Fibroblast of pulmonary artery (primary cell): ENCODE measurements around the gene ARID1A.

Experiments
- DNase-seq: peaks from one replicate; pipeline ENCODE4 v3.0.0-alpha.2; 2010; ENCODE audit warnings: low read depth
- H3K4me3 ChIP-seq: replicated peaks from 2 replicates; pipeline ENCODE4 v1.5.1; 2011; ENCODE audit warnings: low read depth, mild to moderate bottlenecking, control low read depth, low read length, moderate library complexity
- TF ChIP-seq, protein P1 (sequence below): IDR thresholded peaks from 2 replicates; pipeline ENCODE4 v1.5.1; 2011; ENCODE audit warnings: mild to moderate bottlenecking, control low read depth, low read length, inconsistent platforms; ENCODE audit errors: missing control alignments

The ARID1A gene

DNA sequence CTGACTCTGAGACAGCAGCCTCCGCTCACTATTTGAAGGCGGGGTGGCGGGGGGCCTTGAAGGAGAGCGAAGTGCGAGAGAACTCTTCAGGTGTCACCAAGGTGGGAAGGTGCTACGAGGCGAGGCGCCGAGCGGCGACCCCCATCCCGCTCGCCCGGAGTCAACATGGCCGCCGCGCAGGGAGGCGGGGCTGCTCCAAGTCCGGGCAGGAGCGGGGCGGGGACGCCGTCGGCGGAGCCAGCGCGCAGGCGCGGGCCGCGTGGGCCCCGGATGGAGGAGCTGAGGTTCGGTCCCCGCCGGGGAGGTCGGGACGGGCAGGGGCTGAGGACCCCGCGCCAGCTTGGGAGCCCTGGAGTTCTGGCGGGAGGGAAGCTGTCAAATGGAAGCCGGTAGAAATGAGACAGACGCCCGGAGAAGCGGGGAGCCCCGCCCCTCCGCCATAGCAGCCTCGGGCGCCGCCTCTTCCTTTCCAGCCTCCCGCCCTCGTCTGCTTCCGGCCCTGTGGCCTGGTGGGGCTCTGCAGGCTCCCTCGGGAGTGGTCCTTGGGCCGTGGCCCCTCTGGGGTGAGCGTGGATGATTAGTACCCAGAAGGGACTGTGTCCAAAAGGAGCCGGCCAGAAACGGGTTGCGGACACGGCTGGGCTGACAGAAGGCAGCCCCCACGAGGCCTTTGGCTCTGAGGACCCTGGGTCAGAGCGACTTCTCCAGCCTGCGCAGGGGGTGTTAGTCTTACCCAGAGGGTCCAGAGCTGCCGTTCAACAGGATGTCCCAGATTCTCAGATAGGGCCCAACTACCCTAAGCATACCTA, 92.1 kb downstream of the ARID1A start, which contains the start of gene PIGV:
PIGV (plus strand) TSS at position 245 of the 809 bp plus-strand sequence. CDS start 2,866 bp downstream, outside the sequence.
- DNase-seq: peak; percentile 81
- TF ChIP-seq, protein P1, sequence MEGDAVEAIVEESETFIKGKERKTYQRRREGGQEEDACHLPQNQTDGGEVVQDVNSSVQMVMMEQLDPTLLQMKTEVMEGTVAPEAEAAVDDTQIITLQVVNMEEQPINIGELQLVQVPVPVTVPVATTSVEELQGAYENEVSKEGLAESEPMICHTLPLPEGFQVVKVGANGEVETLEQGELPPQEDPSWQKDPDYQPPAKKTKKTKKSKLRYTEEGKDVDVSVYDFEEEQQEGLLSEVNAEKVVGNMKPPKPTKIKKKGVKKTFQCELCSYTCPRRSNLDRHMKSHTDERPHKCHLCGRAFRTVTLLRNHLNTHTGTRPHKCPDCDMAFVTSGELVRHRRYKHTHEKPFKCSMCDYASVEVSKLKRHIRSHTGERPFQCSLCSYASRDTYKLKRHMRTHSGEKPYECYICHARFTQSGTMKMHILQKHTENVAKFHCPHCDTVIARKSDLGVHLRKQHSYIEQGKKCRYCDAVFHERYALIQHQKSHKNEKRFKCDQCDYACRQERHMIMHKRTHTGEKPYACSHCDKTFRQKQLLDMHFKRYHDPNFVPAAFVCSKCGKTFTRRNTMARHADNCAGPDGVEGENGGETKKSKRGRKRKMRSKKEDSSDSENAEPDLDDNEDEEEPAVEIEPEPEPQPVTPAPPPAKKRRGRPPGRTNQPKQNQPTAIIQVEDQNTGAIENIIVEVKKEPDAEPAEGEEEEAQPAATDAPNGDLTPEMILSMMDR: no peak
- peak within 1 kb of the TSS; percentile 79 for H3K4me3 ChIP-seq

DNA sequence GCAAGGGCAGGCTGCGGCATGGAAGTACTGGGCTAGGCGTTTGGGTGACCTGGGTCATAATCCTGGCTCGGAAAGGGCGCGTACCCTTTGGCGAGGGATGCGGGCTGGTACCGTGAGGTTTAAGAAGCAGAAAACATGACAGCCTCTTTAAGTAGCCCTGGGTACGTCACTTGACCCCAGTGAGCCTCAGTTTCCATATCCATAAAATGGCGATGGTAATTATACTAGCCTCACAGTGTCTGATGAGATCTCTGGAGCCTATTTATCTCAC, 92.6 kb downstream of the ARID1A start:
- peak overlapping the region; percentile 79 for H3K4me3 ChIP-seq
- TF ChIP-seq, protein P1: no peak
- DNase-seq: no peak

DNA sequence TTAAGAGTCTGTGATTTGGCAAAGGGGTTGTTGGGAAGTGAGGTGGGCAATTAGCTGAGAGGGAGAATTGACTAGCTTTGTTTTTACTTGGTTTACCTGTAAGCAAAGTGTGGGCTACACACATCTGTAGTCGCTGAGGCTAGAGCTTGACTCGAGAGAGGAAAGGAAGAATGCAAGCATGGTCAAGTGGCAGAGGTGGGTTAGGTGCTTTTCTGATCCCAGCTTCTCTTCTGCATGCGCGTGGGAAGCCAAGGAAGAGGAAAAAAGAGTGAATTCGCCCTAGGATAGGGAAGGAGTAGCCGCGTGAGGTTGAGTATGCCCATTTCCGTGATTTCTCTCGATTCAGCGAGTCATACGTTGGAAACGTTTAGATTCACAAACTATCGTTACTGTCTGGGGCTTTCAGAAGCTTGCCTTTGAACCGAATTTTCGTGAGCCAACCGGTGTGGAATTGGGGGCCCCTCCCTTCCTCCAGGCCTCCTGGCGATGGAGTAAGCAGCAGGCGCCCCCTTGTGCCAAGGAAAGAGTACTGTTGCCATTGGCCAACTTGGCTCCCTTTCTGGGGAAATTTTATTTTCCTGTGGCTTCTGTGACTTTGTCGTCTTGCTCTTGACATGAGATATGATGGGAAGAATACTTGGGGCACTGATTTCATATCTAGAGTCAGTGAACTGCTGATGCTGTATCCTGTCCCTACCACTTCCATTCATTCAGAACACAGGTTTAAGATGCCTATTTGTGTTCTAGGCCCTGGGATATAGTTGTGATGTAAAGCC, 93.2 kb downstream of the ARID1A start:
- H3K4me3 ChIP-seq: peak overlapping the region; percentile 79
- peak; percentile 86 for DNase-seq
- TF ChIP-seq, protein P1: peak; percentile 91

DNA sequence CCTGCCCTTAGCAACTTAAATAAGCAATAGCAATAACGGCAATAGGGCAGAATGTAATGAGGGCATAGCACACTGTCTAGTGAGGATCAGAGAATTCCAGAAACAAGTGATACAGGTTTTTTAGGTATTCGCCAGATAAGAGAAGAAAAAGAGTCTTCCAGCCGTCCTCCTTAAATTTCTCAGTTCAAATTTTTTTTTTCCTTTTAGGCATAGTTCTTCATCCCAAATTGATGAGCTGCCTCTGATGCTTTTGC, 93.7 kb downstream of the ARID1A start:
- no peak for DNase-seq
- TF ChIP-seq, protein P1: no peak

DNA sequence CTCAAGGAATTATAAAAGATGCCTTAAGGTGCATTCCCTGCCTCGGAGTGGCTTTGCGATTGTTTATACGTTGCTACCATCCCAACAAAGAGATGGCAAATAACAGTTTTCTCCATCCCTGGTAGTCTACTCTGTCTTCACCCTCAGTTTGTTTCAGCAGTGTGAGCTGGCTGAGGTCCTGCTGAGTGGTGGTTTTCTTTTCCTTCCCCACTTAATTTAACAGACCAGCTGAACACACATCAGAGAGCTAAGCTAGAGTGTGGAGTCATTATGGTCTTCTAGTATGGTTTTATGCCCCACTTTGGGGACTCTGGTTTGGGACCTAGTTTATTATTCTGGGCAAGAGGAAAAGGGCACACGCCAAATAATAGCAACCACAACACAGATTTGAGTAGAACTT, 94.1 kb downstream of the ARID1A start:
- DNase-seq: no peak
- TF ChIP-seq, protein P1: no peak
- H3K4me3 ChIP-seq: no peak overlapping the region

More for the DNA sequence above, 93.7 kb downstream of the ARID1A start:
- H3K4me3 ChIP-seq: no peak overlapping the region

DNA sequence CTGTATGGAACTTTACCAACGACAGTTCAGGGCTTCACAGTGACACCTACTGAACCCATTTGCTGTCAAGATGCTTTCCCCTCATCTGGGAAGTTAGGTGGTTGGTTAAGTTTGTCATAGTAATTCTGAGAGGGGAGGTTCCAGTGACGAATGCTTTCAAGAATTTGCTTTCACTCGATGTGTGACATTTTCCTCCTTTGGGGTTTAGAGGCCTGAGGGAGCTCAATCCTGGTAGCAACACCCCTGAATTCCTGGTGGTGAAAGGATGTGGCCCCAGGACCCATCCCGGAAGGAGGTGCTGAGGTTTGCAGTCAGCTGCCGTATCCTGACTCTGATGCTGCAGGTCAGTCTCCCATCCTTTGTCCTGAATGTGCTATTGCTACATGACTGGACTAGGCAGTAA, 94.7 kb downstream of the ARID1A start:
- TF ChIP-seq, protein P1: no peak
- no peak for DNase-seq
- H3K4me3 ChIP-seq: no peak overlapping the region
